ENCODE data around the gene GATA2. TPM values are rescaled to one million over a fixed set of nuclear protein-coding genes. Genes with fewer than 3 reads are reported as not detected.

GATA2 gene
- total RNA-seq, 3 donors from 2014 or later (not counting 1 experiment from before 2014, with no cell fraction given) = 0.92 to 225 (median 8.4) TPM

GRCh38 chr3:128501431-128501830 is 8.4 kb upstream of the GATA2 start:
- 80% methylated on average over 2 of the region's 3 CpGs for WGBS (ENCODE audit: insufficient coverage)
- Mint-ChIP-seq H3K9me3 (no peaks in the 10 kb centered on the region), H3K27ac (no peak overlapping the region), H3K4me1 (peaks cover 0 to 12% of the 10 kb centered on the region in 2 donors), H3K36me3 (no peaks in the 10 kb centered on the region), H3K27me3 (ENCODE audit: low read depth in 2 of 2) (peaks cover 42 to 61% of the 10 kb centered on the region in 2 donors), H3K4me3 (no peak overlapping the region)
- no peaks in the 10 kb centered on the region for H3K36me3 ChIP-seq (ENCODE audit: control insufficient read depth, insufficient read depth, low read length)
- H3K4me1 ChIP-seq (ENCODE audit: control insufficient read depth, insufficient read depth, low read length) = peaks cover 11% of the 10 kb centered on the region
- no peaks in the 10 kb centered on the region for H3K9me3 ChIP-seq (ENCODE audit: control insufficient read depth, insufficient read depth, low read length)
- TF ChIP-seq CTCF (IDR thresholded peaks at IDR 0.05) = no peak
- H3K27ac ChIP-seq (ENCODE audit: low read length) = no peak overlapping the region
- H3K27me3 ChIP-seq (ENCODE audit: control insufficient read depth, insufficient read depth, low read length) = peaks cover 13% of the 10 kb centered on the region
- DNase-seq (no peak), ATAC-seq (no peak)
- H3K4me3 ChIP-seq (ENCODE audit: low read length) = no peak overlapping the region
- intact Hi-C loops (cut with micrococcal nuclease) = no loop called here

- no peak overlapping the region for H3K4me3 Mint-ChIP-seq
- intact Hi-C loops (cut with micrococcal nuclease) = no loop called here
- peaks cover 0 to 17% of the 10 kb centered on the region in 2 donors for H3K4me1 Mint-ChIP-seq
- Histone ChIP-seq H3K27me3 (ENCODE audit: control insufficient read depth, insufficient read depth, low read length) (peaks cover 13% of the 10 kb centered on the region), H3K27ac (ENCODE audit: low read length) (no peak overlapping the region), H3K36me3 (ENCODE audit: control insufficient read depth, insufficient read depth, low read length) (no peaks in the 10 kb centered on the region), H3K4me3 (ENCODE audit: low read length) (no peak overlapping the region), H3K9me3 (ENCODE audit: control insufficient read depth, insufficient read depth, low read length) (no peaks in the 10 kb centered on the region), H3K4me1 (ENCODE audit: control insufficient read depth, insufficient read depth, low read length) (peaks cover 11% of the 10 kb centered on the region)
- no peak overlapping the region for H3K27ac Mint-ChIP-seq
- no peaks in the 10 kb centered on the region for H3K36me3 Mint-ChIP-seq
- TF ChIP-seq CTCF (IDR thresholded peaks at IDR 0.05) = no peak
- no peak for DNase-seq
- peaks cover 46 to 64% of the 10 kb centered on the region in 2 donors for H3K27me3 Mint-ChIP-seq (ENCODE audit: low read depth in 2 of 2)
- H3K9me3 Mint-ChIP-seq = no peaks in the 10 kb centered on the region
- no peak for ATAC-seq
- WGBS (ENCODE audit: insufficient coverage) = 79% methylated on average over 3 of the region's 4 CpGs
These were observed 7.6 kb upstream of the GATA2 start for GRCh38 chr3:128500556-128500955.

GRCh38 chr3:128499724-128500275 is 6.8 kb upstream of the GATA2 start:
- intact Hi-C loops (cut with micrococcal nuclease) = loop anchor here (2.0 kb wide), 1 partner anchor 73 kb away; no protein-coding TSS in a partner anchor
- Histone ChIP-seq H3K27ac (ENCODE audit: low read length) (no peak overlapping the region), H3K27me3 (ENCODE audit: control insufficient read depth, insufficient read depth, low read length) (peaks cover 13% of the 10 kb centered on the region), H3K9me3 (ENCODE audit: control insufficient read depth, insufficient read depth, low read length) (no peaks in the 10 kb centered on the region), H3K4me1 (ENCODE audit: control insufficient read depth, insufficient read depth, low read length) (peaks cover 11% of the 10 kb centered on the region), H3K4me3 (ENCODE audit: low read length) (no peak overlapping the region), H3K36me3 (ENCODE audit: control insufficient read depth, insufficient read depth, low read length) (no peaks in the 10 kb centered on the region)
- Mint-ChIP-seq H3K9me3 (no peaks in the 10 kb centered on the region), H3K4me1 (peaks cover 0 to 17% of the 10 kb centered on the region in 2 donors), H3K27ac (no peak overlapping the region), H3K36me3 (no peaks in the 10 kb centered on the region), H3K27me3 (ENCODE audit: low read depth in 2 of 2) (peaks cover 52 to 71% of the 10 kb centered on the region in 2 donors), H3K4me3 (peak overlapping the region; percentile 54)
- ATAC-seq (no peak), DNase-seq (no peak)
- whole genome bisulfite sequencing (ENCODE audit: insufficient coverage) = 91% methylated on average over 4 of the region's 4 CpGs
- no peak for TF ChIP-seq CTCF (IDR thresholded peaks at IDR 0.05)
